Neuronal stem cell (in vitro differentiated cells): Measurements from ENCODE around the gene LDB2.

Source experiments
- DNase-seq: peaks from one replicate; pipeline ENCODE4 v3.0.0-alpha.2; 2013; ENCODE audit warnings: low spot score
- H2AFZ ChIP-seq: one replicate; pipeline ENCODE4 v1.6.1; 2013; ENCODE audit warnings: mild to moderate bottlenecking, low read length, inconsistent platforms
- H2AK5ac ChIP-seq: 2 replicates; pipeline ENCODE4 v1.6.1; 2013; ENCODE audit warnings: low read depth, mild to moderate bottlenecking, inconsistent platforms, low read length, moderate library complexity, mixed read lengths
- H2BK120ac ChIP-seq: 2 replicates; pipeline ENCODE4 v1.6.1; 2013; ENCODE audit warnings: low read depth, mild to moderate bottlenecking, inconsistent platforms, low read length, moderate library complexity, mixed read lengths
- H2BK12ac ChIP-seq: one replicate; pipeline ENCODE4 v1.6.1; 2013; ENCODE audit warnings: low read length, inconsistent platforms
- H2BK15ac ChIP-seq: 2 replicates; pipeline ENCODE4 v1.6.1; 2013; ENCODE audit warnings: mild to moderate bottlenecking, low read length, inconsistent platforms, mixed read lengths
- H2BK5ac ChIP-seq: one replicate; pipeline ENCODE4 v1.6.1; 2013; ENCODE audit warnings: inconsistent platforms, mild to moderate bottlenecking, low read length, moderate library complexity
- H3K14ac ChIP-seq: one replicate; pipeline ENCODE4 v1.6.1; 2013; ENCODE audit warnings: low read length, inconsistent platforms
- H3K18ac ChIP-seq: 2 replicates; pipeline ENCODE4 v1.6.1; 2013; ENCODE audit warnings: low read length, inconsistent platforms
- H3K23ac ChIP-seq: 2 replicates; pipeline ENCODE4 v1.6.1; 2013; ENCODE audit warnings: low read depth, mild to moderate bottlenecking, mixed read lengths, low read length, inconsistent platforms; ENCODE audit not compliant: poor library complexity
- H3K27ac ChIP-seq: replicated peaks from 3 replicates; pipeline ENCODE4 v1.5.1; 2013; ENCODE audit warnings: low read length, inconsistent platforms
- H3K27me3 ChIP-seq, 3 experiments: 2 replicates each; pipeline ENCODE4 v1.6.1; 2013; ENCODE audit warnings: low read length in 3 of 3, mild to moderate bottlenecking in 2 of 3, inconsistent platforms in 1 of 3, low read depth in 1 of 3, mixed read lengths in 1 of 3, moderate library complexity in 1 of 3; ENCODE audit not compliant: control insufficient read depth in 3 of 3, insufficient read depth in 3 of 3
- H3K36me3 ChIP-seq, 2 donors: replicated peaks in 1 of 2; 2 replicates each; pipeline ENCODE4 v1.6.1; 2013; ENCODE audit warnings: low read length in 2 of 2; ENCODE audit not compliant: control insufficient read depth in 2 of 2, insufficient read depth in 2 of 2
- H3K4ac ChIP-seq: 2 replicates; pipeline ENCODE4 v1.6.1; 2013; ENCODE audit warnings: inconsistent platforms, mild to moderate bottlenecking, low read length, moderate library complexity
- H3K4me1 ChIP-seq, 2 donors: 1 replicate in 1 of 2; 2 replicates in 1 of 2; pipeline ENCODE4 v1.6.1; 2013; ENCODE audit warnings: low read length in 2 of 2, low read depth in 1 of 2; ENCODE audit not compliant: control insufficient read depth in 2 of 2, insufficient read depth in 1 of 2
- H3K4me2 ChIP-seq: one replicate; pipeline ENCODE4 v1.6.1; 2013; ENCODE audit warnings: mild to moderate bottlenecking, low read length, inconsistent platforms; ENCODE audit not compliant: insufficient read depth, poor library complexity, severe bottlenecking
- H3K4me3 ChIP-seq, 2 donors: 2 replicates each; pipeline ENCODE4 v1.5.1; 2013; ENCODE audit warnings: low read length in 2 of 2, mild to moderate bottlenecking in 2 of 2, inconsistent platforms in 1 of 2, moderate library complexity in 1 of 2
- H3K79me1 ChIP-seq: one replicate; pipeline ENCODE4 v1.6.1; 2013; ENCODE audit warnings: low read depth, mild to moderate bottlenecking, inconsistent platforms, low read length, moderate library complexity
- H3K9ac ChIP-seq: one replicate; pipeline ENCODE4 v1.6.1; 2013; ENCODE audit warnings: mild to moderate bottlenecking, low read depth, low read length, inconsistent platforms; ENCODE audit not compliant: poor library complexity
- H3K9me3 ChIP-seq, 2 donors: replicated peaks in 1 of 2; 2 replicates each; pipeline versions ENCODE3 to v1.6.1; 2013; ENCODE audit warnings: low read length in 2 of 2, mild to moderate bottlenecking in 2 of 2, inconsistent platforms in 1 of 2, low read depth in 1 of 2, mixed read lengths in 1 of 2, moderate library complexity in 1 of 2; ENCODE audit not compliant: control insufficient read depth in 2 of 2, insufficient read depth in 1 of 2
- H4K8ac ChIP-seq: one replicate; pipeline ENCODE4 v1.6.1; 2013; ENCODE audit warnings: low read depth, mild to moderate bottlenecking, inconsistent platforms, low read length, moderate library complexity
- H4K91ac ChIP-seq: one replicate; pipeline ENCODE4 v1.6.1; 2013; ENCODE audit warnings: low read length, low read depth, mild to moderate bottlenecking, inconsistent platforms; ENCODE audit not compliant: poor library complexity
- WGBS, 2 donors: extraction: QIAGEN DNeasy Blood & Tissue Kit; methylation state at CpG; one replicate each; pipeline ENCODE4 v1.1.7; 2013; ENCODE audit warnings: missing lambda C conversion rate in 2 of 2, mixed read lengths in 1 of 2; ENCODE audit not compliant: insufficient read length in 2 of 2, insufficient replicate concordance in 1 of 2; ENCODE audit errors: extremely low coverage in 2 of 2; 5-methylcytosine and 5-hydroxymethylcytosine counted together

The LDB2 gene

GRCh38 chr4:16550531-16550930, 347.9 kb downstream of the LDB2 start:
- H4K91ac ChIP-seq, result no peak overlapping the region
- WGBS, 2 donors, result no CpG with 5 or more reads among the region's 2 CpGs
- DNase-seq, result no peak

GRCh38 chr4:16545656-16546055, 352.8 kb downstream of the LDB2 start:
- H3K4ac ChIP-seq, result no peak overlapping the region
- no peak overlapping the region for H2BK120ac ChIP-seq
- H2BK12ac ChIP-seq, result no peak overlapping the region
- no peaks in the 10 kb centered on the region for H3K36me3 ChIP-seq
- no CpG with 5 or more reads among the region's 7 CpGs for WGBS, 2 donors
- no peak overlapping the region for H2AFZ ChIP-seq
- H3K4me3 ChIP-seq, result no peak overlapping the region
- no peak overlapping the region for H2BK5ac ChIP-seq
- no peak overlapping the region for H3K27ac ChIP-seq
- no peak for DNase-seq
- H3K9ac ChIP-seq, result no peak overlapping the region
- no peaks in the 10 kb centered on the region for H3K4me1 ChIP-seq
- no peaks in the 10 kb centered on the region for H3K27me3 ChIP-seq
- H2AK5ac ChIP-seq, result no peak overlapping the region
- H2BK15ac ChIP-seq, result no peak overlapping the region
- H3K79me1 ChIP-seq, result no peaks in the 10 kb centered on the region
- no peak overlapping the region for H3K4me2 ChIP-seq
- no peak overlapping the region for H3K23ac ChIP-seq
- H3K14ac ChIP-seq, result no peak overlapping the region
- H3K9me3 ChIP-seq, result no peaks in the 10 kb centered on the region
- H4K91ac ChIP-seq, result no peak overlapping the region
- H3K18ac ChIP-seq, result no peak overlapping the region
- H4K8ac ChIP-seq, result no peak overlapping the region

More at GRCh38 chr4:16550531-16550930, 347.9 kb downstream of the LDB2 start:
- no peaks in the 10 kb centered on the region for H3K27me3 ChIP-seq
- no peak overlapping the region for H3K9ac ChIP-seq
- H3K18ac ChIP-seq, result no peak overlapping the region
- H3K4me1 ChIP-seq, result no peaks in the 10 kb centered on the region
- no peak overlapping the region for H3K4me2 ChIP-seq
- no peak overlapping the region for H2BK15ac ChIP-seq
- no peaks in the 10 kb centered on the region for H3K36me3 ChIP-seq
- no peak overlapping the region for H2BK120ac ChIP-seq
- no peaks in the 10 kb centered on the region for H3K9me3 ChIP-seq
- no peak overlapping the region for H3K14ac ChIP-seq
- H3K4me3 ChIP-seq, result no peak overlapping the region
- no peak overlapping the region for H2BK5ac ChIP-seq
- H2BK12ac ChIP-seq, result no peak overlapping the region
- no peak overlapping the region for H3K4ac ChIP-seq
- no peaks in the 10 kb centered on the region for H3K79me1 ChIP-seq
- H3K23ac ChIP-seq, result no peak overlapping the region
- no peak overlapping the region for H2AFZ ChIP-seq
- no peak overlapping the region for H4K8ac ChIP-seq
- no peak overlapping the region for H2AK5ac ChIP-seq
- no peak overlapping the region for H3K27ac ChIP-seq

GRCh38 chr4:16544869-16545268, 353.6 kb downstream of the LDB2 start:
- no CpG with 5 or more reads among the region's 6 CpGs for WGBS, 2 donors
- no peak for DNase-seq

GRCh38 chr4:16544251-16544721, 354.2 kb downstream of the LDB2 start:
- Histone ChIP-seq H3K9me3 (no peaks in the 10 kb centered on the region), H3K79me1 (no peaks in the 10 kb centered on the region), H2BK15ac (no peak overlapping the region), H2AK5ac (no peak overlapping the region), H3K4me1 (no peaks in the 10 kb centered on the region), H2AFZ (no peak overlapping the region), H4K91ac (no peak overlapping the region), H2BK120ac (no peak overlapping the region), H3K14ac (no peak overlapping the region), H3K18ac (no peak overlapping the region), H3K4ac (no peak overlapping the region), H4K8ac (no peak overlapping the region), H3K27ac (no peak overlapping the region), H2BK5ac (no peak overlapping the region), H3K27me3 (no peaks in the 10 kb centered on the region), H3K36me3 (no peaks in the 10 kb centered on the region), H2BK12ac (no peak overlapping the region), H3K9ac (no peak overlapping the region), H3K4me3 (no peak overlapping the region), H3K23ac (no peak overlapping the region), H3K4me2 (no peak overlapping the region)
- no CpG with 5 or more reads among the region's 6 CpGs for WGBS, 2 donors
- DNase-seq, result no peak

More at GRCh38 chr4:16544869-16545268, 353.6 kb downstream of the LDB2 start:
- Histone ChIP-seq H3K14ac (no peak overlapping the region), H3K79me1 (no peaks in the 10 kb centered on the region), H3K4ac (no peak overlapping the region), H2BK15ac (no peak overlapping the region), H3K18ac (no peak overlapping the region), H2AFZ (no peak overlapping the region), H3K23ac (no peak overlapping the region), H2BK5ac (no peak overlapping the region), H2BK12ac (no peak overlapping the region), H3K27ac (no peak overlapping the region), H4K91ac (no peak overlapping the region), H3K4me1 (no peaks in the 10 kb centered on the region), H4K8ac (no peak overlapping the region), H3K36me3 (no peaks in the 10 kb centered on the region), H2BK120ac (no peak overlapping the region), H3K4me3 (no peak overlapping the region), H3K9me3 (no peaks in the 10 kb centered on the region), H3K9ac (no peak overlapping the region), H2AK5ac (no peak overlapping the region), H3K4me2 (no peak overlapping the region), H3K27me3 (no peaks in the 10 kb centered on the region)
